ENCODE data around the gene TSKU.

The TSKU gene

DNA sequence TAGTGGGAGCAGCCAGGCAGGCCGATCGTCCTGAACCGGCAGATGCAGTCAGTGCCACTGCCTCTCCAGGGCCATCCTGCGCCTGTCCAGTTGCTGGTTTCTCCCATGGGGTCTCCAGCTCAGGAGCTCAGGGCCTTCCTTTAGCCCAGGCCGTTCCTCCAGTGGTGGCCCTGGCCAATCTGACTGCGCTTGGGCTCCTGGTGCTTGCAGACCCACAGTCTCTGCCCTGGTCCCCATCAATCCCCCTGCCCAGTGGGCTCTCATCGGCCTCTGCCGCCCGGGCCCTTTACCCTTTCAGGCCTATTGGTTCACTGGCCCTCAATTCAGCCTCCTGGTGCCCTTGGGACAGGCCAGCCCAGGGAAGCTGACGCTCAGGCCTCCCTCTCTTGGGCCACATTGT is 29.2 kb upstream of the TSKU start:
- Histone ChIP-seq H3K9ac (ENCODE audit: low read length) (no peak overlapping the region), H3K27ac (ENCODE audit: low read depth, low read length) (no peak overlapping the region)

DNA sequence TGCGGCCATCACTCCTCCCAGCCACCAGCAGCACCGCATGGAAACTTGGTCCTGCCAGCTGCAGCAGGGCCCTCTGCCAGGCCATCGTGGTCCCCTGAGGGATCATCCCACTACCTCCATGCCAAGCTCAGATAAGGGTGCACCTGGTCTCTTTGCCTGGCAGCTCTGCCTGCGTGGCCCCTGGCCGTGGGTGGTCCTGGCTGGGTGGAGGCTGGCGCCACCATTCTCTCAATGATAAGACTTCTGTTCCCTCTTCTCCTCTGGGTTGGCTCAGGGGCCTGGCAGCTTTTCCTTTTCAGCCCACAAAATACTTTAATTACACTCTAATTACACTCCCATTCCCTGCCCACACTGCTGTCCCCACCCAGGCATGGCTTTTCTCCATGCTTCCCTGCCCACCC is 26.8 kb upstream of the TSKU start:
- Histone ChIP-seq H3K27ac (ENCODE audit: low read depth, low read length) (no peak overlapping the region), H3K9me3 (ENCODE audit: control insufficient read depth, insufficient read depth, low read depth, low read length) (no peaks in the 10 kb centered on the region), H3K9ac (ENCODE audit: low read length) (no peak overlapping the region), H3K27me3 (ENCODE audit: control insufficient read depth, insufficient read depth, low read length) (no peaks in the 10 kb centered on the region), H3K4me3 (ENCODE audit: low read depth, low read length) (no peak overlapping the region), H3K4me1 (ENCODE audit: control insufficient read depth, insufficient read depth, low read length) (peaks cover 16% of the 10 kb centered on the region), H3K36me3 (ENCODE audit: control insufficient read depth, insufficient read depth, low read length) (no peaks in the 10 kb centered on the region)

More for the DNA sequence above, 29.2 kb upstream of the TSKU start:
- H3K27me3 ChIP-seq (ENCODE audit: control insufficient read depth, insufficient read depth, low read length), result no peaks in the 10 kb centered on the region
- H3K4me3 ChIP-seq (ENCODE audit: low read depth, low read length), result no peak overlapping the region
- H3K36me3 ChIP-seq (ENCODE audit: control insufficient read depth, insufficient read depth, low read length), result no peaks in the 10 kb centered on the region
- H3K4me1 ChIP-seq (ENCODE audit: control insufficient read depth, insufficient read depth, low read length), result peaks cover 15% of the 10 kb centered on the region
- H3K9me3 ChIP-seq (ENCODE audit: control insufficient read depth, insufficient read depth, low read depth, low read length), result no peaks in the 10 kb centered on the region

DNA sequence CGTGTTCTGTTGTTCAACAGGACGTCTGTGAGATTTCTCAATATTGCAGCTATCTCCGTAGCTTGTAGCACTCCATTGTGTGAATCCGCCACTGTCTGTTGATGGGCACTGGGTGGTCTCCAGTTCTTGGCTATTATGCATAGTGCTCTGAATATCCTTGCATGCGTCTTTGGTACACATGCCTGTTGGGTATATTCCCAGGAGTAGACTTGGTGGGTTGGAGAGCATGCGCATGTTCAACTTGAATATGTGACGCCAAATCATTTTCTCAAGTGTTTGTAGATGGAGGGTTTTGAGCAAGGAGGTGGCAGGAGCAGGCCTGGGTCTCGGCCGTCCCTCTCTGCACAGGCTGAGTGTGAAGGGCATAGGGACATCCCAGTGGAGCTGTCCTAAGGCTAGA is 24.8 kb upstream of the TSKU start:
- Histone ChIP-seq H3K9me3 (ENCODE audit: control insufficient read depth, insufficient read depth, low read depth, low read length) (no peaks in the 10 kb centered on the region), H3K4me1 (ENCODE audit: control insufficient read depth, insufficient read depth, low read length) (peaks cover 4% of the 10 kb centered on the region), H3K4me3 (ENCODE audit: low read depth, low read length) (no peak overlapping the region), H3K27me3 (ENCODE audit: control insufficient read depth, insufficient read depth, low read length) (no peaks in the 10 kb centered on the region), H3K36me3 (ENCODE audit: control insufficient read depth, insufficient read depth, low read length) (no peaks in the 10 kb centered on the region), H3K9ac (ENCODE audit: low read length) (no peak overlapping the region), H3K27ac (ENCODE audit: low read depth, low read length) (no peak overlapping the region)

DNA sequence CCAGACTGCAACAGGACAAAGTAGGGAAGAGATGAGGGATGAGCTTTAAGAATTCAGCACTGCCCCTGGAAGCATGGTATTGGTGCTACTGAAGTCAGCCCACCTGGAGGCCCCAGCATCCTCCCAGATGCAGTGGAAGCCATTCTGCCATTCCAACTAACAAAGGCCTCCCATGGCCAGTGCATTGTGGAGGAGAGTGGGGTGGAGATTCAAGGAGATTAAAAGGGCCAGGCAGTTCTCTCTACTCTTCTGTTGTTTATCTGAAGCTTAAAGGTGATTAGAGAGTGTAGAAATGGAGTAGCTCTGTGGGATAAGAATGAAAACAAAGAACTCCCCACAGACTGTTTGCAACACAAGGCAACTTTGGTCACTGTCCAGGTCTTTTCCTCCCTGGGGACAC is 24.1 kb upstream of the TSKU start:
- no peaks in the 10 kb centered on the region for H3K9me3 ChIP-seq (ENCODE audit: control insufficient read depth, insufficient read depth, low read depth, low read length)
- peaks cover 11% of the 10 kb centered on the region for H3K4me1 ChIP-seq (ENCODE audit: control insufficient read depth, insufficient read depth, low read length)
- no peaks in the 10 kb centered on the region for H3K27me3 ChIP-seq (ENCODE audit: control insufficient read depth, insufficient read depth, low read length)
- no peak overlapping the region for H3K9ac ChIP-seq (ENCODE audit: low read length)
- H3K4me3 ChIP-seq (ENCODE audit: low read depth, low read length), result no peak overlapping the region
- no peaks in the 10 kb centered on the region for H3K36me3 ChIP-seq (ENCODE audit: control insufficient read depth, insufficient read depth, low read length)
- H3K27ac ChIP-seq (ENCODE audit: low read depth, low read length), result no peak overlapping the region

DNA sequence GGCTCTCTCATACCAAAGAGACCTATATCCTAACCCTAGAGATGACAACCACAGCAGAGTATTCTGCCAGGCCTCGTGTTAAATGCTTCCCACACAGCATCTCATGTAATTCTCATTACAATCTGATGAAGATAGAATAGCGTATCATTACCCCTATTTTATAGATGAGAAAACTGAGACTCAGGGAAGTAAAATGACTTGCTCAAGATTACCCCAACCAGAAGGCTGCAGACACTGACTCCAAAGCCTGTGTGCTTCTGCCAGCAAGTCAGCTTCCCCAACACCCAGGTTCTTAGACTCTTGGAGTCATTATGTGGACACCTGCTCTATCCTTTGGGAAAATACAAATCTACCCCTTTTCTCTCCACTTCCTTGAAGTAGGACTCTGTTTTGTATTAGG is 23.6 kb upstream of the TSKU start:
- Histone ChIP-seq H3K27me3 (ENCODE audit: control insufficient read depth, insufficient read depth, low read length) (no peaks in the 10 kb centered on the region), H3K4me1 (ENCODE audit: control insufficient read depth, insufficient read depth, low read length) (peaks cover 11% of the 10 kb centered on the region), H3K36me3 (ENCODE audit: control insufficient read depth, insufficient read depth, low read length) (no peaks in the 10 kb centered on the region), H3K4me3 (ENCODE audit: low read depth, low read length) (no peak overlapping the region), H3K9ac (ENCODE audit: low read length) (no peak overlapping the region), H3K9me3 (ENCODE audit: control insufficient read depth, insufficient read depth, low read depth, low read length) (no peaks in the 10 kb centered on the region), H3K27ac (ENCODE audit: low read depth, low read length) (no peak overlapping the region)

DNA sequence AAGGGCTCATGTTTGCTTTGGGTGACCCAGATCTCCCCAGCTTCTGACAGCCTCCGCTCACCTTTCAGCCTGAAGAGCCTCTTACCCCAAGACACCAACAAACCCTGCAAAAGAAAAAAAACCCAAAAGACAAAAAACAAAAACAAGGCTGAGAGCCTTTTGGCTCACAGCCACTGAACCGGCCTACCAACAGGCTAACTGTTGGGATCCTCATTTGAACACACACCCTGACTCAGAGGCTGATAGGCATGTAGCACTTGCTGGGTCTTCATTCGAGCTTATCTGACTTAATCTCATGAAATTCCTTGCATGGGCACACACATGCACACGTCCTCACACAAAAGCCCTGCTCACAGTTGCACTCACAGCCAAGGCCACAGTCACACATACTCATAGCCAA is 22.9 kb upstream of the TSKU start:
- H3K36me3 ChIP-seq (ENCODE audit: control insufficient read depth, insufficient read depth, low read length), result no peaks in the 10 kb centered on the region
- peaks cover 11% of the 10 kb centered on the region for H3K4me1 ChIP-seq (ENCODE audit: control insufficient read depth, insufficient read depth, low read length)
- no peak overlapping the region for H3K9ac ChIP-seq (ENCODE audit: low read length)
- no peaks in the 10 kb centered on the region for H3K9me3 ChIP-seq (ENCODE audit: control insufficient read depth, insufficient read depth, low read depth, low read length)
- no peak overlapping the region for H3K4me3 ChIP-seq (ENCODE audit: low read depth, low read length)
- H3K27ac ChIP-seq (ENCODE audit: low read depth, low read length), result no peak overlapping the region
- no peaks in the 10 kb centered on the region for H3K27me3 ChIP-seq (ENCODE audit: control insufficient read depth, insufficient read depth, low read length)

DNA sequence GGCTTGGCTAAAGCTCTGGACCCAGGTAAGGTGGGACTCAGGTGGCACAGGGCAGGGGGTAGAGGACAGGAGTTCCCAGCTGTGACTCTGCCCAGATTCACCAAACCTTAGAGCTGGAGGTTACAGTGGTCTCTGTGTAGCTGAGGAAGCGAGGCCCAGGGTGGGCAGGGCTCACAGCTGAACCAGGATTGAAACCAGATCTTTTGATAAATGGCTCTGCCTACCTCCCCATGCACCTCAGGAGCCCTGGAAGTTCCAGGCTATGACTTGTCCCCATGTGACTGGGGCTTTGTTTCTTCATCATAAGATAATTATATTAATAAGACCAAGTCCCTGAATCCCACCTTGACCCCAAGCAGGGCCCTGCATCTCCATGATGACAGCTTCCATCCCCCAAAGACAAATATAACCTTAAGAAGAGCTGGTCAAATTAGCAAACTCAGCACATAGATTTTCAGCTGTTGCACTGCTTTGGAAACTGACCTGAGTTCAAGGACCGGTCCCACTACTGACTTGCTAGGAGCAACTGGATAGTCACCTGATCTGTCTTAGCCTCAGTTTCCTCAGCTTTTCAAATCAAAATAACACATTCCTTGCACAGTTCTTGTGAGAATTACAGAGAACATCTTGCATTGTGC is 21.3 kb upstream of the TSKU start:
- peaks cover 11% of the 10 kb centered on the region for H3K4me1 ChIP-seq (ENCODE audit: control insufficient read depth, insufficient read depth, low read length)
- H3K27ac ChIP-seq (ENCODE audit: low read depth, low read length), result no peak overlapping the region
- no peaks in the 10 kb centered on the region for H3K27me3 ChIP-seq (ENCODE audit: control insufficient read depth, insufficient read depth, low read length)
- H3K4me3 ChIP-seq (ENCODE audit: low read depth, low read length), result no peak overlapping the region
- no peaks in the 10 kb centered on the region for H3K9me3 ChIP-seq (ENCODE audit: control insufficient read depth, insufficient read depth, low read depth, low read length)
- H3K36me3 ChIP-seq (ENCODE audit: control insufficient read depth, insufficient read depth, low read length), result no peaks in the 10 kb centered on the region
- no peak overlapping the region for H3K9ac ChIP-seq (ENCODE audit: low read length)

DNA sequence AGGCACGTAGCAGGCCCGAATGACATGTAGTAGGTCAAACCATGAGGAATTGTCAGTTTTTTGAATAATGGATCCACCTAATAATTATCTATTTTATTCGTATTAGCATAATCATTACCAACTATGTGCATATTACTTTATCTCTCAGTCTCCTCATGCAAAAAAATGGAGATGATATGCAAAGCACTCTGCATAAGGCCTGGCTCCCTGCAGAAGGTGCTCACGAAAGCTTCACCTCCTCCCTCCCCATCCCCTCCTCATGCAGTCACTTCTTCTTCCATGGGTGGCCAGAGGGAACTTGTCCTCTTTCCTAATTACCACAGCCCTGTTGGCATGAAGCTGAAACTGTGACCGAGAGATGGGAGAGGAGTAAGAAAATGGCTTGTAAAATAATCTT is 20.8 kb upstream of the TSKU start:
- no peaks in the 10 kb centered on the region for H3K9me3 ChIP-seq (ENCODE audit: control insufficient read depth, insufficient read depth, low read depth, low read length)
- no peak overlapping the region for H3K9ac ChIP-seq (ENCODE audit: low read length)
- H3K36me3 ChIP-seq (ENCODE audit: control insufficient read depth, insufficient read depth, low read length), result no peaks in the 10 kb centered on the region
- no peak overlapping the region for H3K4me3 ChIP-seq (ENCODE audit: low read depth, low read length)
- H3K4me1 ChIP-seq (ENCODE audit: control insufficient read depth, insufficient read depth, low read length), result peaks cover 12% of the 10 kb centered on the region
- H3K27ac ChIP-seq (ENCODE audit: low read depth, low read length), result no peak overlapping the region
- no peaks in the 10 kb centered on the region for H3K27me3 ChIP-seq (ENCODE audit: control insufficient read depth, insufficient read depth, low read length)

DNA sequence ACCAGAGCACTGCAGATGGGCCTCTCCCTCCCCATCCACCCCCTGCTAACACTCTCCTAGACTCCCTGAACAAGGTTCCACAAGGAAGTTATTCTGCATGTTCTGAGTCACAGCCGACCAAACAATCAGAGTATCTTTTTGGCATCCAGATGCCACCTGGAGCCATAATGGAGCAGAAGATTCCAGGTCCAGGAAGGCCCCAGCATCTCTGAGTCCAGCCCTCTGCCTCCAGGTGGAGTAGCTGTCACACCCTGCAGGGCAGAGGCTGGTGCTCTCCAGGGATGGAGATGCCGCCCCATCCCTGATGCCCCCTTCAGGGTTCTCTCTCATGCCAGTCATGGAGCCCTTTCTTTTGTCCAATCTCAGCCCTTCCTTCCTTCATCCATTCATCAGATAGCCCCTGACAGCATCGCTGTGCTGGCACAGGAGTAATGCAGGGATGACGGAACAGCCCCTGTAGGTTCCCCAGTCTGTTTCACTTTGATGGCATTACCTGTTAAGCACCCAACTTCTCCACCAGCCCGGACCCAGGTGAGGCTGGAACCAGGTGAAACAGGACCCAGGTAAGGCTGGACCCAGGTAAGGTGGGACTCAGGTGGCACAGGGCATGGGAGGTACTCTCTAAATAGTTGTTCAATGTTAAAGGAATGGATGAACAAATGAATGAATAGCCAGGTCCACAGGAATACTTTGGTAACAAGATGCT is 20.1 kb upstream of the TSKU start:
- Histone ChIP-seq H3K4me3 (ENCODE audit: low read depth, low read length) (no peak overlapping the region), H3K27me3 (ENCODE audit: control insufficient read depth, insufficient read depth, low read length) (no peaks in the 10 kb centered on the region), H3K9ac (ENCODE audit: low read length) (no peak overlapping the region), H3K9me3 (ENCODE audit: control insufficient read depth, insufficient read depth, low read depth, low read length) (no peaks in the 10 kb centered on the region), H3K4me1 (ENCODE audit: control insufficient read depth, insufficient read depth, low read length) (peaks cover 19% of the 10 kb centered on the region), H3K36me3 (ENCODE audit: control insufficient read depth, insufficient read depth, low read length) (no peaks in the 10 kb centered on the region), H3K27ac (ENCODE audit: low read depth, low read length) (no peak overlapping the region)

DNA sequence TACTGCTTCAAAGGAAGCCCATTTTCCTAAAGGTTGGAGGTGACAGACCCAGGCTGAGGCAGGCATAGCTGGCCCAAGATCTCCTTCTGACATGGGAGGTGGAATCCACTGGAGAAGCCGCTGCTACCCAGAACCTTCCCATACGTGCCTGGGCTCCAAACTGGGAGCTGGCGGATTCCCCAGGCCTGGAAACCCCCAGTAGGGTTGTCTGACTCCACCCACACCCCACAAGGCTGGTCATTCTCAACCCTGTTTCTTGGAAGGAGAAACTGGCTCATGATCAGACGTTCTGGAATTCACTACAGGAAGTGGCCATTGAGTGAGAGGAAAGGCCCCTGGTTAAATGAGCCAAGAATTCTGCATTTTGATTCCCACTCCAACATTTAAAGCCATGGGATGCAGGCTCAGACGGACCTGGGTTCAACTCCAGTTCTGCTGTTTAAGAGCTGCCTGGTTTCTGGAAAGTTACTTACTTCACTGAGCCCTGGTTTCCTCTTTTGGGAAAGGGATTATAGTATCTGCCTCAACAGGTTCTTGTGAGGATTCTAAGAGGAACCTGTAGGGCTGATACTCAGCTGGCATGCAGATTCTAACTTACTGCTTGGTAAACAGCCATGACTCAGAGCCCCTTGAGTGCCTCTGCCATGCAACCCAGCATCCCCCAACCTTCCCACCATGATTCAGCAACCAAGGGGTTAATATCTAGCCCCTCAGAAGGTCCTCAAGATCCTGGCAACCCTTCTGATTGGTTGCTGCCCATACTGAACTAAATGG is 19.4 kb upstream of the TSKU start:
- H3K9me3 ChIP-seq (ENCODE audit: control insufficient read depth, insufficient read depth, low read depth, low read length), result no peaks in the 10 kb centered on the region
- H3K27me3 ChIP-seq (ENCODE audit: control insufficient read depth, insufficient read depth, low read length), result no peaks in the 10 kb centered on the region
- peaks cover 24% of the 10 kb centered on the region for H3K4me1 ChIP-seq (ENCODE audit: control insufficient read depth, insufficient read depth, low read length)
- no peak overlapping the region for H3K27ac ChIP-seq (ENCODE audit: low read depth, low read length)
- H3K9ac ChIP-seq (ENCODE audit: low read length), result no peak overlapping the region
- H3K36me3 ChIP-seq (ENCODE audit: control insufficient read depth, insufficient read depth, low read length), result no peaks in the 10 kb centered on the region
- no peak overlapping the region for H3K4me3 ChIP-seq (ENCODE audit: low read depth, low read length)

DNA sequence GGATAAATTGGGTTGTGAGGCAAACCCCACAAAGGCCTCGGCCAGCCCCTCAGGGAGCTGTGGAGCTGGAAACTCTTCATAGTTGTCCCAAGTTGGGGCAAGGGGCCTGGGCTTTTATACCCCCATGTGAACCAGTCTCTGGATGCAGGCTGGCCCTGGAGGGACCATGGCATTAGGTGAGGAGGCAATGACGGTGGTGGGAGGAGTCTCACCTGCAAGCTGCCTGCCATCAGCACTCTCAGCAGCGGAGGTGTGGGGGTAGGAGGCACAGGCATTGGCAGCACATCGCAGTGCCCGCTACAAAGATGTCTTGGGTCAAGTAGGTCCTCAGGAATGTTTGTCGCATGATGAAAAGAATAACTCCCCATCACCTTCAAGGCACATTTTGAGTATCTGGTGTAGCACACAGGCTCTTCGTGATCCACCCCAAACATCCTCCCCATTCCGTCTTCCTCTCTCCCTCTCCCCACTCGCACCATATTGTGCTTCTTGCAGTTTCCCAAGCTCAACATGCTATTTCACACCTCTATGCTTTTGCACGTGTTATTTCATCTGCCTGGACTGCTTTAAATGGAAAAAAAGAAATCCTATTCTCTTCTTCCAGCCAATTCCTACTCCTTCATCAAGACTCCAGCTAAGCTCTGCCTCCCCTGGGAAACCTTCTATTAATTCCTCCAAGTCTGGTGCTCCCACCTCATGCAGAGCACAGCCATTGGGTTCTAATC is 18.1 kb upstream of the TSKU start:
- no peaks in the 10 kb centered on the region for H3K9me3 ChIP-seq (ENCODE audit: control insufficient read depth, insufficient read depth, low read depth, low read length)
- no peak overlapping the region for H3K27ac ChIP-seq (ENCODE audit: low read depth, low read length)
- no peak overlapping the region for H3K4me3 ChIP-seq (ENCODE audit: low read depth, low read length)
- H3K27me3 ChIP-seq (ENCODE audit: control insufficient read depth, insufficient read depth, low read length), result no peaks in the 10 kb centered on the region
- H3K36me3 ChIP-seq (ENCODE audit: control insufficient read depth, insufficient read depth, low read length), result no peaks in the 10 kb centered on the region
- no peak overlapping the region for H3K9ac ChIP-seq (ENCODE audit: low read length)
- H3K4me1 ChIP-seq (ENCODE audit: control insufficient read depth, insufficient read depth, low read length), result peaks cover 35% of the 10 kb centered on the region
